HG03439 (cell line): ENCODE data around the gene ECEL1.
"Not testable (repeated sequence)": the region's sequence is repeated elsewhere in the genome, so short reads cannot be mapped to it uniquely, and the experiment has no call there.

Source experiments
- ATAC-seq: cut with Tn5 transposase; IDR thresholded peaks from one replicate; pipeline ENCODE4 v1.9.1; 2021; ENCODE audit warnings: mild to moderate bottlenecking, moderate library complexity; ENCODE audit not compliant: unreplicated experiment

ECEL1 gene

GRCh38 chr2:232443669-232444408 lies 43.8 kb downstream of the ECEL1 start:
- not testable (repeated sequence) for ATAC-seq

GRCh38 chr2:232443047-232443446 lies 44.6 kb downstream of the ECEL1 start:
- ATAC-seq, result not testable (repeated sequence)

- not testable (repeated sequence) for ATAC-seq
These were observed 45.2 kb downstream of the ECEL1 start for GRCh38 chr2:232442431-232442830.

GRCh38 chr2:232441922-232442321 lies 45.7 kb downstream of the ECEL1 start:
- not testable (repeated sequence) for ATAC-seq

- ATAC-seq, result no peak
These were observed 46.4 kb downstream of the ECEL1 start for GRCh38 chr2:232441147-232441651.

GRCh38 chr2:232440220-232441018 lies 47.2 kb downstream of the ECEL1 start:
- ATAC-seq, result peak; percentile 75

GRCh38 chr2:232439758-232440135 lies 47.9 kb downstream of the ECEL1 start:
- no peak for ATAC-seq

GRCh38 chr2:232438951-232439757 lies 48.5 kb downstream of the ECEL1 start:
- no peak for ATAC-seq

GRCh38 chr2:232438091-232438490 lies 49.5 kb downstream of the ECEL1 start:
- ATAC-seq, result no peak

GRCh38 chr2:232437195-232437571 lies 50.5 kb downstream of the ECEL1 start:
- no peak for ATAC-seq

- no peak for ATAC-seq
These were observed 51.0 kb downstream of the ECEL1 start for GRCh38 chr2:232436381-232437194.

GRCh38 chr2:232435805-232436204 lies 51.8 kb downstream of the ECEL1 start:
- no peak for ATAC-seq

GRCh38 chr2:232435375-232435648 lies 52.3 kb downstream of the ECEL1 start:
- no peak for ATAC-seq

GRCh38 chr2:232434563-232435374 lies 52.9 kb downstream of the ECEL1 start:
- no peak for ATAC-seq

GRCh38 chr2:232434091-232434490 lies 53.5 kb downstream of the ECEL1 start:
- ATAC-seq, result no peak

GRCh38 chr2:232433622-232434021 lies 54.0 kb downstream of the ECEL1 start:
- ATAC-seq, result not testable (repeated sequence)

- ATAC-seq, result no peak
These were observed 54.9 kb downstream of the ECEL1 start for GRCh38 chr2:232432598-232433184.

GRCh38 chr2:232431705-232432590 lies 55.7 kb downstream of the ECEL1 start:
- ATAC-seq, result no peak
